SK-N-SH (cell line): ENCODE data around the gene CDC42BPG. TPM values are rescaled to one million over a fixed set of nuclear protein-coding genes. Genes with fewer than 3 reads are reported as not detected.

ENCODE experiments used
- CTCF ChIA-PET: fragments of 300-600, 350-600 bp; formaldehyde crosslinking; extraction: SDS; loops from one replicate; lab custom pipeline; 2021; lab: Yijun Ruan, JAX
- POLR2A ChIA-PET: fragments of 350-600 bp; sonication (Branson Sonifier 250); formaldehyde crosslinking; extraction: SDS; loops from one replicate; lab custom pipeline; 2020; ENCODE audit warnings: antibody characterized with exemption, inconsistent platforms; lab: Yijun Ruan, JAX
- DNase-seq: peaks from one replicate; pipeline ENCODE4 v3.0.0; 2012
- H2AFZ ChIP-seq: fragments of 200-600 bp; sonication (generic); 2 replicates; pipeline ENCODE4 v1.8.1; 2016; ENCODE audit warnings: antibody characterized with exemption, mild to moderate bottlenecking, low read depth
- H3F3A ChIP-seq: fragments of 200-600 bp; sonication (generic); replicated peaks from 2 replicates; pipeline ENCODE3; 2016; ENCODE audit warnings: antibody characterized with exemption, mild to moderate bottlenecking; ENCODE audit not compliant: insufficient read depth
- H3K27ac ChIP-seq, 2 experiments: fragments of 200-500 bp in 1 of 2; fragments of 200-600 bp in 1 of 2; sonication (Bioruptor generic) in 1 of 2; sonication (generic), shearing (Covaris generic) in 1 of 2; 2 replicates each; pipeline versions ENCODE4 v1.5.1 to v1.6.1; 2014 to 2016; ENCODE audit warnings: low read depth in 2 of 2, inconsistent platforms in 1 of 2, low read length in 1 of 2, mild to moderate bottlenecking in 1 of 2, mixed read lengths in 1 of 2
- H3K27me3 ChIP-seq: fragments of 200-600 bp; sonication (generic), shearing (Covaris generic); 2 replicates; pipeline ENCODE4 v1.6.1; 2016; ENCODE audit warnings: mixed run types; ENCODE audit not compliant: insufficient read depth
- H3K36me3 ChIP-seq, 2 experiments: fragments of 200-500 bp in 1 of 2; fragments of 200-600 bp in 1 of 2; sonication (Bioruptor generic) in 1 of 2; sonication (generic) in 1 of 2; replicated peaks in 1 of 2; 2 replicates each; pipeline versions ENCODE3 to v1.5.1; 2014 to 2016; ENCODE audit warnings: low read length in 1 of 2, mild to moderate bottlenecking in 1 of 2; ENCODE audit not compliant: insufficient read depth in 2 of 2, control insufficient read depth in 1 of 2
- H3K4me1 ChIP-seq, 2 experiments: fragments of 200-500 bp in 1 of 2; fragments of 200-600 bp in 1 of 2; sonication (Bioruptor generic) in 1 of 2; sonication (generic), shearing (Covaris generic) in 1 of 2; 2 replicates each; pipeline versions ENCODE4 v1.5.1 to v1.6.1; 2014 to 2016; ENCODE audit warnings: low read depth in 1 of 2, low read length in 1 of 2, mixed run types in 1 of 2; ENCODE audit not compliant: insufficient read depth in 2 of 2, control insufficient read depth in 1 of 2
- H3K4me2 ChIP-seq: fragments of 200-600 bp; sonication (generic), shearing (Covaris generic); 2 replicates; pipeline ENCODE4 v1.6.1; 2017; ENCODE audit warnings: mixed run types
- H3K4me3 ChIP-seq, 2 experiments: fragments of 200-500 bp in 1 of 2; fragments of 200-600 bp in 1 of 2; sonication (Bioruptor generic) in 1 of 2; sonication (generic), shearing (Covaris generic) in 1 of 2; 2 replicates each; pipeline versions ENCODE4 v1.5.1 to v1.8.1; 2014 to 2016; ENCODE audit warnings: low read depth in 2 of 2, inconsistent platforms in 1 of 2, low read length in 1 of 2, mild to moderate bottlenecking in 1 of 2, mixed read lengths in 1 of 2, moderate library complexity in 1 of 2
- H3K79me2 ChIP-seq: fragments of 200-600 bp; sonication (generic); 2 replicates; pipeline ENCODE4 v1.8.1; 2017; ENCODE audit warnings: mild to moderate bottlenecking; ENCODE audit not compliant: insufficient read depth
- H3K9ac ChIP-seq: fragments of 200-600 bp; sonication (generic); 2 replicates; pipeline ENCODE4 v1.6.1; 2017; ENCODE audit warnings: mixed run types
- H3K9me2 ChIP-seq: fragments of 200-600 bp; sonication (generic); 2 replicates; pipeline ENCODE4 v1.6.1; 2017; ENCODE audit warnings: mixed run types
- H3K9me3 ChIP-seq: fragments of 200-600 bp; sonication (generic); 2 replicates; pipeline ENCODE4 v1.6.1; 2017; ENCODE audit warnings: mixed run types, mild to moderate bottlenecking, moderate library complexity
- H4K20me1 ChIP-seq: fragments of 200-600 bp; sonication (generic); 2 replicates; pipeline ENCODE4 v1.6.1; 2017; ENCODE audit warnings: mild to moderate bottlenecking, mixed run types; ENCODE audit not compliant: insufficient read depth
- ELF1 ChIP-seq: IDR thresholded peaks from 2 replicates; pipeline ENCODE4 v1.4.0; 2012
- FOSL2 ChIP-seq: IDR thresholded peaks from 2 replicates; pipeline ENCODE4 v1.4.0; 2012; ENCODE audit warnings: low read depth, mild to moderate bottlenecking, moderate library complexity, borderline replicate concordance
- IRF3 ChIP-seq: fragments of 150-350 bp; IDR thresholded peaks from 2 replicates; pipeline ENCODE4 v1.6.1; 2016; ENCODE audit warnings: mild to moderate bottlenecking, low read depth, low read length
- MXI1 ChIP-seq: IDR thresholded peaks from 2 replicates; pipeline ENCODE4 v1.6.1; 2012; ENCODE audit warnings: mild to moderate bottlenecking, low read depth, low read length, improper control_type of control experiment
- NRF1 ChIP-seq: IDR thresholded peaks from 2 replicates; pipeline ENCODE4 v1.6.1; 2012; ENCODE audit warnings: low read depth, mild to moderate bottlenecking, low read length
- POLR2AphosphoS5 ChIP-seq: IDR thresholded peaks from 2 replicates; pipeline ENCODE4 v1.6.1; 2012; ENCODE audit warnings: low read depth, low read length
- RAD21 ChIP-seq: IDR thresholded peaks from 2 replicates; pipeline ENCODE4 v1.6.1; 2012; ENCODE audit warnings: mild to moderate bottlenecking, low read length
- RFX5 ChIP-seq: IDR thresholded peaks from 2 replicates; pipeline ENCODE4 v1.6.1; 2012; ENCODE audit warnings: mild to moderate bottlenecking, improper control_type of control experiment, low read length
- SIN3A ChIP-seq: IDR thresholded peaks from 2 replicates; pipeline ENCODE4 v1.6.1; 2012; ENCODE audit warnings: low read depth, mild to moderate bottlenecking, low read length, moderate library complexity, borderline replicate concordance
- SMC3 ChIP-seq: IDR thresholded peaks from 2 replicates; pipeline ENCODE4 v1.6.1; 2012; ENCODE audit warnings: low read depth, low read length, improper control_type of control experiment
- TAF1 ChIP-seq: IDR thresholded peaks from 2 replicates; pipeline ENCODE4 v1.6.1; 2012; ENCODE audit warnings: low read depth, mild to moderate bottlenecking, low read length, moderate library complexity, borderline replicate concordance
- TCF12 ChIP-seq: IDR thresholded peaks from 2 replicates; pipeline ENCODE4 v1.4.0; 2012
- USF1 ChIP-seq: IDR thresholded peaks from 2 replicates; pipeline ENCODE4 v1.4.0; 2012; ENCODE audit warnings: low read depth, borderline replicate concordance
- YY1 ChIP-seq: IDR thresholded peaks from 2 replicates; pipeline ENCODE4 v1.4.0; 2012; ENCODE audit warnings: low read depth, mild to moderate bottlenecking
- whole genome bisulfite sequencing: methylation state at CpG from one replicate; pipeline ENCODE4 v1.1.6; 2017; ENCODE audit warnings: low lambda C conversion rate; 5-methylcytosine and 5-hydroxymethylcytosine counted together
- polyA plus RNA-seq, 3 experiments: library from polyadenylated mRNA; depleted of rRNA; stranded (reverse); fragments of >200 nt; gene quantifications; 2 replicates each; pipeline ENCODE4 v1.2.3, GENCODE V29; 2012
- TF ChIP-seq, protein P1 (sequence below): IDR thresholded peaks from 2 replicates; pipeline ENCODE4 v1.4.0; 2012; ENCODE audit warnings: low read depth
- TF ChIP-seq, protein P2 (sequence below): fragments of 150-350 bp; IDR thresholded peaks from 2 replicates; pipeline ENCODE4 v1.6.1; 2017; ENCODE audit warnings: antibody characterized with exemption, low read length, low read depth, borderline replicate concordance

The CDC42BPG gene
- polyA plus RNA-seq, 1 of the 3 experiments (the other 2 are of a cell fraction), result 0.33 TPM

DNA sequence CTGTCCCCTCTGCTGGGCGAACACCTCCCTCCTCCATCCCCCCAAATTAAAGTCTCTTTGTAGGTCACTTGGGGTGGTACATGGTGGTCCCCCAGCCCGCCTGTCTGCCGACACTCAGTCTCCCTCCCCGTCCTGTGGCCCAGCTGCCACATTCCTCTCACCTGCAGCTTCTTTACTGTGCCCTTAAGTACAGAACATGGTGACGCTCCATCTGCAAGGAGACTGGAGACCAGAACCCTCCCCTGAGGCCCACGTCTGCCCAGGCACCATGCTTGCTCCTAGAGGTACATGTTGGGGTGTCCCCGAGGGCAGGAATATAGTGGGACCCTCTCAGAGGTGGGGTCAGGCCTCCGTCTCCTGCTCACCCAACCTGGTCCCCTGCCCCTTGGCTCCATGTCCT, 39.6 kb upstream of the CDC42BPG start:
- ChIA-PET POLR2A (no interaction called here), CTCF (interaction anchor here (0.8 to 26.7 kb wide), 4 partner anchors 10 to 225 kb away, joined by 3 to 530 read pairs (median 11); partner anchors contain the start of genes ARL2 and CDC42BPG)
- peaks cover 0 to 24% of the 10 kb centered on the region in 2 experiments; a peak in 1 of 4 replicates for H3K4me1 ChIP-seq
- H3K36me3 ChIP-seq, result no peaks in the 10 kb centered on the region
- no peak for DNase-seq
- H2AFZ ChIP-seq, result no peak overlapping the region
- no peaks in the 10 kb centered on the region for H3K9me2 ChIP-seq
- no peaks in the 10 kb centered on the region for H3K9me3 ChIP-seq
- H3F3A ChIP-seq, result peaks cover 5% of the 10 kb centered on the region
- H3K4me2 ChIP-seq, result no peak overlapping the region
- TF ChIP-seq FOSL2 (no peak), SMC3 (no peak), POLR2AphosphoS5 (no peak), TAF1 (no peak), TCF12 (no peak)
- TF ChIP-seq, all 33 proteins: peak for 0
- Histone ChIP-seq H3K27me3 (no peaks in the 10 kb centered on the region), H3K4me3 (no peak overlapping the region), H3K27ac (no peak overlapping the region), H4K20me1 (no peaks in the 10 kb centered on the region), H3K9ac (no peak overlapping the region), H3K79me2 (no peaks in the 10 kb centered on the region)
- WGBS, result 87% methylated on average over 8 of the region's 8 CpGs

DNA sequence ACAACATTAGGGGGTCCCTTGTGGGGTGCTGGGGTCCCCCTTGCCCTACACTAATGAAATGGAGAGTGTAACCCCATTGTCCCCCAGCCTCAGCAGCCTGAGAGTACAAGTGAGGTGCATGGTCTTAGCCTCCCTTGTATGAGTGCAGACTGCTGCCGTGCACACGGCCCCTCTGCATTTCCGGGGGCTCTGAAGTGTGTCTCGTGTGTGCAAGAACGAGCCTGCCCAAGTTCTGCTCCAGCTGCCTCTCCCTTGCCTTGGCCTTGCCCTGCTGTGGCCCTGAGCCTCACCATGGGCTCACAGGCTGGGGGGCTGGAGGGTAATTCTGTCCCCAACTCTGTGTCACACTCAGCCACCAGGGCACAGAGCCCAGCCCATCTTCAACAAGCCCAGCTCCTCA, 39.1 kb upstream of the CDC42BPG start:
- Histone ChIP-seq H3K9me3 (no peaks in the 10 kb centered on the region), H3K9ac (no peak overlapping the region), H3K27ac (no peak overlapping the region), H3K4me3 (no peak overlapping the region), H3K9me2 (no peaks in the 10 kb centered on the region), H2AFZ (no peak overlapping the region), H3K4me1 (peaks cover 0 to 22% of the 10 kb centered on the region in 2 experiments; a peak in 1 of 4 replicates), H4K20me1 (no peaks in the 10 kb centered on the region), H3K79me2 (no peaks in the 10 kb centered on the region), H3K27me3 (no peaks in the 10 kb centered on the region), H3K36me3 (no peaks in the 10 kb centered on the region), H3K4me2 (no peak overlapping the region), H3F3A (peaks cover 5% of the 10 kb centered on the region)
- no peak for DNase-seq
- TF ChIP-seq RAD21 (no peak), USF1 (no peak), IRF3 (no peak), SIN3A (no peak), ELF1 (no peak), MXI1 (no peak), NRF1 (no peak), RFX5 (no peak), YY1 (no peak)
- TF ChIP-seq, protein P1, sequence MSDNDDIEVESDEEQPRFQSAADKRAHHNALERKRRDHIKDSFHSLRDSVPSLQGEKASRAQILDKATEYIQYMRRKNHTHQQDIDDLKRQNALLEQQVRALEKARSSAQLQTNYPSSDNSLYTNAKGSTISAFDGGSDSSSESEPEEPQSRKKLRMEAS, result no peak
- TF ChIP-seq, protein P2, sequence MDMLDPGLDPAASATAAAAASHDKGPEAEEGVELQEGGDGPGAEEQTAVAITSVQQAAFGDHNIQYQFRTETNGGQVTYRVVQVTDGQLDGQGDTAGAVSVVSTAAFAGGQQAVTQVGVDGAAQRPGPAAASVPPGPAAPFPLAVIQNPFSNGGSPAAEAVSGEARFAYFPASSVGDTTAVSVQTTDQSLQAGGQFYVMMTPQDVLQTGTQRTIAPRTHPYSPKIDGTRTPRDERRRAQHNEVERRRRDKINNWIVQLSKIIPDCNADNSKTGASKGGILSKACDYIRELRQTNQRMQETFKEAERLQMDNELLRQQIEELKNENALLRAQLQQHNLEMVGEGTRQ, result no peak
- WGBS, result no CpG with 5 or more reads among the region's 5 CpGs
- ChIA-PET POLR2A (no interaction called here), CTCF (interaction anchor here (0.8 to 26.7 kb wide), 4 partner anchors 11 to 131 kb away, joined by 3 to 530 read pairs (median 11); partner anchors contain the start of genes ARL2 and CDC42BPG)
